Upper lobe of left lung (tissue), 6 donors: Measurements from ENCODE around the gene KRT7. TPM values are rescaled to one million over a fixed set of nuclear protein-coding genes. Genes with fewer than 3 reads are reported as not detected.

Experiments used
- ATAC-seq, 2 donors: fragments of 200-7000 bp; cut with Tn5 transposase; one replicate each; pipeline ENCODE4 v1.9.1; 2022; ENCODE audit warnings: mild to moderate bottlenecking in 2 of 2, moderate library complexity in 2 of 2; ENCODE audit not compliant: low FRiP score in 2 of 2
- DNase-seq, 2 donors: peaks; one replicate each; pipeline ENCODE4 v3.0.0-alpha.2; 2019 to 2020
- H3K27ac ChIP-seq, 4 donors: fragments of 200-600 bp; sonication (generic); one replicate each; pipeline ENCODE4 v1.5.1; 2016 to 2019
- H3K27me3 ChIP-seq, 4 donors: fragments of 200-600 bp; sonication (generic); one replicate each; pipeline ENCODE4 v1.5.1; 2017 to 2019
- H3K36me3 ChIP-seq, 4 donors: fragments of 200-600 bp; sonication (generic); one replicate each; pipeline ENCODE4 v1.5.1; 2016 to 2019
- H3K4me1 ChIP-seq, 4 donors: fragments of 200-600 bp; sonication (generic); one replicate each; pipeline ENCODE4 v1.5.1; 2018 to 2019
- H3K4me3 ChIP-seq, 4 donors: fragments of 200-600 bp; sonication (generic); one replicate each; pipeline ENCODE4 v1.5.1; 2017 to 2019; ENCODE audit warnings: mild to moderate bottlenecking in 2 of 4, moderate library complexity in 1 of 4
- H3K9me3 ChIP-seq, 4 donors: fragments of 200-600 bp; sonication (generic); one replicate each; pipeline ENCODE4 v1.5.1; 2018 to 2019
- EP300 ChIP-seq, 4 donors: sonication (generic); formaldehyde crosslinking; IDR thresholded peaks; one replicate each; pipeline ENCODE4 v1.5.1; 2017; ENCODE audit warnings: antibody characterized with exemption in 4 of 4, control low read depth in 2 of 4
- POLR2A ChIP-seq, 4 donors: fragments of 450-650 bp; IDR thresholded peaks; one replicate each; pipeline ENCODE4 v1.5.1; 2016 to 2017; ENCODE audit warnings: antibody characterized with exemption in 4 of 4, mild to moderate bottlenecking in 2 of 4
- POLR2AphosphoS5 ChIP-seq, 2 donors: sonication (generic); formaldehyde crosslinking; IDR thresholded peaks; one replicate each; pipeline ENCODE4 v1.5.1; 2017; ENCODE audit warnings: antibody characterized with exemption in 2 of 2
- WGBS, 2 donors: methylation state at CpG; one replicate each; pipeline ENCODE4 v1.1.5; 2017 to 2018; 5-methylcytosine and 5-hydroxymethylcytosine counted together
- total RNA-seq, 6 donors: library from RNA; depleted of rRNA in 4 of 6; stranded (reverse); fragments of >200 nt in 4 of 6; gene quantifications; one replicate each; pipeline versions ENCODE4 v1.1.0 to v1.2.1, GENCODE V29; 2016 to 2021
- TF ChIP-seq, protein P1 (sequence below), 6 experiments: fragments of 450-650 bp in 4 of 6; fragments of 200-600 bp in 2 of 6; sonication (generic) in 2 of 6; IDR thresholded peaks; one replicate each; pipeline ENCODE4 v1.5.1; 2016 to 2019; ENCODE audit warnings: antibody characterized with exemption in 6 of 6
- donor health status: DM: no; HTN: no; CAD: no; lungs with moderate emphysema.
- donor health status: DM: no; HTN: yes; CAD: no; lungs with severe emphysema.

The KRT7 gene
- total RNA-seq, 6 donors from 2014 or later: 247 to 1,279 (median 821) TPM

- TF ChIP-seq, protein P1, sequence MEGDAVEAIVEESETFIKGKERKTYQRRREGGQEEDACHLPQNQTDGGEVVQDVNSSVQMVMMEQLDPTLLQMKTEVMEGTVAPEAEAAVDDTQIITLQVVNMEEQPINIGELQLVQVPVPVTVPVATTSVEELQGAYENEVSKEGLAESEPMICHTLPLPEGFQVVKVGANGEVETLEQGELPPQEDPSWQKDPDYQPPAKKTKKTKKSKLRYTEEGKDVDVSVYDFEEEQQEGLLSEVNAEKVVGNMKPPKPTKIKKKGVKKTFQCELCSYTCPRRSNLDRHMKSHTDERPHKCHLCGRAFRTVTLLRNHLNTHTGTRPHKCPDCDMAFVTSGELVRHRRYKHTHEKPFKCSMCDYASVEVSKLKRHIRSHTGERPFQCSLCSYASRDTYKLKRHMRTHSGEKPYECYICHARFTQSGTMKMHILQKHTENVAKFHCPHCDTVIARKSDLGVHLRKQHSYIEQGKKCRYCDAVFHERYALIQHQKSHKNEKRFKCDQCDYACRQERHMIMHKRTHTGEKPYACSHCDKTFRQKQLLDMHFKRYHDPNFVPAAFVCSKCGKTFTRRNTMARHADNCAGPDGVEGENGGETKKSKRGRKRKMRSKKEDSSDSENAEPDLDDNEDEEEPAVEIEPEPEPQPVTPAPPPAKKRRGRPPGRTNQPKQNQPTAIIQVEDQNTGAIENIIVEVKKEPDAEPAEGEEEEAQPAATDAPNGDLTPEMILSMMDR (IDR thresholded peaks at IDR 0.05): no peak
- TF ChIP-seq POLR2AphosphoS5 (IDR thresholded peaks at IDR 0.05): no peak
- TF ChIP-seq EP300 (IDR thresholded peaks at IDR 0.05): no peak
- no peak for TF ChIP-seq POLR2A (IDR thresholded peaks at IDR 0.05)
Measured at GRCh38 chr12:52204931-52205505, 28.0 kb upstream of the KRT7 start.

DNA sequence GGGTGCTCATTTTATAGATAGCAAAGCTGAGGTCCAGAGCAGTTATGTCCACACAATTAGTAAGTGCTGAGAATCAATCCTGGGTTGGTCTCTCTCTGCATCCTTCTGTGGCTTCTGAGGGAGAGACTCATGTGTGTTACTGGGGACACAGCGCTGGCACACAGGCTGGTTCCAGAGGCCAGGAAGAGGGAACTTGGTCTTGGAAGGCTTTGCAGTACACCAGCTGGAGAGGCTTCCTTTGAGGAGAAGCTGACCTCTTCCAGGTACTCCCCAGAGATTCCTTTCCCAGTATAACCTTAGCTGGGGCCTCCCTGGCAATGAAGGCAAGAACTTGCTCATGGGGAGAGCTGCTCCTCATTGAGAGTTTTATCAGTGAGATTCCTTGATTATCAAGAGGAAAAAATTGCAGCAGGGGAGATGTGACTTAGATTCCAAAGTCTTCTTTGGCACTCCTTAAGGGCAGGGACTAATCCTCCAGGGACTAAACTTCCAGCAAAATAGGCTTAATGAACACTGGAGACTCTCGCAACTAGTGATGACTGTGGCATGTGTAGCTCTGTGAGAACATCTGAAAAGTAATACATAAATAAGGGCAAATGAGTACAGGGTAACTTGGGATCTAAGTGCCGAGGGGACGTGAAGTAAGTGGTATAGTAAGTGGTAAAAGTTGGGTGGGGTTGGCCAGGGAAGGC, 27.3 kb upstream of the KRT7 start:
- TF ChIP-seq POLR2A (IDR thresholded peaks at IDR 0.05): no peak
- TF ChIP-seq, protein P1 (IDR thresholded peaks at IDR 0.05): no peak
- Histone ChIP-seq H3K36me3 (no peaks in the 10 kb centered on the region), H3K27me3 (no peaks in the 10 kb centered on the region), H3K4me3 (no peak overlapping the region), H3K9me3 (no peaks in the 10 kb centered on the region), H3K4me1 (peaks cover 23 to 38% (median 26%) of the 10 kb centered on the region in 4 donors), H3K27ac (no peak overlapping the region)
- DNase-seq (no peak), ATAC-seq (no peak)
- 90 to 96% methylated on average over 4 of the region's 4 CpGs for WGBS, 2 donors

More at GRCh38 chr12:52204931-52205505, 28.0 kb upstream of the KRT7 start:
- no peak for DNase-seq
- H3K36me3 ChIP-seq: no peaks in the 10 kb centered on the region
- no peak overlapping the region for H3K27ac ChIP-seq
- 80 to 93% methylated on average over 4 to 7 of the region's 7 CpGs for WGBS, 2 donors
- peaks cover 21 to 41% (median 26%) of the 10 kb centered on the region in 4 donors for H3K4me1 ChIP-seq
- H3K9me3 ChIP-seq: no peaks in the 10 kb centered on the region
- no peak for ATAC-seq
- H3K27me3 ChIP-seq: no peaks in the 10 kb centered on the region
- no peak overlapping the region for H3K4me3 ChIP-seq

GRCh38 chr12:52206304-52207040, 26.6 kb upstream of the KRT7 start:
- no peak overlapping the region for H3K4me3 ChIP-seq
- no peaks in the 10 kb centered on the region for H3K27me3 ChIP-seq
- H3K4me1 ChIP-seq: peaks cover 21 to 36% (median 26%) of the 10 kb centered on the region in 4 donors
- no peak overlapping the region for H3K27ac ChIP-seq
- no peak for ATAC-seq
- no peaks in the 10 kb centered on the region for H3K36me3 ChIP-seq
- H3K9me3 ChIP-seq: no peaks in the 10 kb centered on the region
- TF ChIP-seq POLR2A (IDR thresholded peaks at IDR 0.05) (no peak), POLR2AphosphoS5 (IDR thresholded peaks at IDR 0.05) (no peak), EP300 (IDR thresholded peaks at IDR 0.05) (no peak)
- TF ChIP-seq, protein P1 (IDR thresholded peaks at IDR 0.05): no peak
- no peak for DNase-seq
- WGBS, 2 donors: 91 to 92% methylated on average over 7 to 9 of the region's 9 CpGs

GRCh38 chr12:52207106-52207505, 25.9 kb upstream of the KRT7 start:
- Histone ChIP-seq H3K27ac (no peak overlapping the region), H3K27me3 (no peaks in the 10 kb centered on the region), H3K36me3 (no peaks in the 10 kb centered on the region), H3K4me1 (peaks cover 19 to 30% (median 25%) of the 10 kb centered on the region in 4 donors), H3K9me3 (no peaks in the 10 kb centered on the region), H3K4me3 (no peak overlapping the region)
- ATAC-seq: no peak
- WGBS, 2 donors: 89 to 95% methylated on average over 2 of the region's 2 CpGs
- TF ChIP-seq POLR2A (IDR thresholded peaks at IDR 0.05) (no peak), POLR2AphosphoS5 (IDR thresholded peaks at IDR 0.05) (no peak), EP300 (IDR thresholded peaks at IDR 0.05) (no peak)
- TF ChIP-seq, protein P1 (IDR thresholded peaks at IDR 0.05): no peak
- no peak for DNase-seq
